Subcutaneous abdominal adipose tissue (tissue), 5 donors: ENCODE data around the gene WDR72.
"Not testable (repeated sequence)": the region's sequence is repeated elsewhere in the genome, so short reads cannot be mapped to it uniquely, and the experiment has no call there.

Source experiments
- H3K27ac ChIP-seq: one replicate; pipeline ENCODE4 v1.7.0; 2013; ENCODE audit warnings: low read depth, mild to moderate bottlenecking, inconsistent platforms, low read length, moderate library complexity
- H3K27me3 ChIP-seq, 5 donors: one replicate each; pipeline ENCODE4 v1.7.0; 2013; ENCODE audit warnings: low read length in 5 of 5, inconsistent platforms in 1 of 5; ENCODE audit not compliant: control insufficient read depth in 5 of 5, insufficient read depth in 4 of 5
- H3K36me3 ChIP-seq, 5 donors: one replicate each; pipeline ENCODE4 v1.7.0; 2013; ENCODE audit warnings: low read length in 5 of 5; ENCODE audit not compliant: control insufficient read depth in 5 of 5, insufficient read depth in 5 of 5
- H3K4me1 ChIP-seq, 5 donors: one replicate each; pipeline ENCODE4 v1.7.0; 2013; ENCODE audit warnings: low read length in 5 of 5, mild to moderate bottlenecking in 3 of 5, moderate library complexity in 1 of 5; ENCODE audit not compliant: control insufficient read depth in 5 of 5, insufficient read depth in 5 of 5
- H3K4me3 ChIP-seq, 5 donors: one replicate each; pipeline ENCODE4 v1.7.0; 2013; ENCODE audit warnings: low read length in 5 of 5, low read depth in 1 of 5
- H3K9ac ChIP-seq, 5 donors: one replicate each; pipeline ENCODE4 v1.7.0; 2013; ENCODE audit warnings: low read length in 5 of 5, mild to moderate bottlenecking in 4 of 5, moderate library complexity in 3 of 5
- H3K9me3 ChIP-seq, 5 donors: one replicate each; pipeline ENCODE4 v1.7.0; 2013; ENCODE audit warnings: low read length in 5 of 5; ENCODE audit not compliant: control insufficient read depth in 5 of 5
- donor health status: healthy.
- donor health status: healthy.
- donor health status: healthy.
- donor health status: healthy.
- donor health status: healthy.

Gene WDR72

DNA sequence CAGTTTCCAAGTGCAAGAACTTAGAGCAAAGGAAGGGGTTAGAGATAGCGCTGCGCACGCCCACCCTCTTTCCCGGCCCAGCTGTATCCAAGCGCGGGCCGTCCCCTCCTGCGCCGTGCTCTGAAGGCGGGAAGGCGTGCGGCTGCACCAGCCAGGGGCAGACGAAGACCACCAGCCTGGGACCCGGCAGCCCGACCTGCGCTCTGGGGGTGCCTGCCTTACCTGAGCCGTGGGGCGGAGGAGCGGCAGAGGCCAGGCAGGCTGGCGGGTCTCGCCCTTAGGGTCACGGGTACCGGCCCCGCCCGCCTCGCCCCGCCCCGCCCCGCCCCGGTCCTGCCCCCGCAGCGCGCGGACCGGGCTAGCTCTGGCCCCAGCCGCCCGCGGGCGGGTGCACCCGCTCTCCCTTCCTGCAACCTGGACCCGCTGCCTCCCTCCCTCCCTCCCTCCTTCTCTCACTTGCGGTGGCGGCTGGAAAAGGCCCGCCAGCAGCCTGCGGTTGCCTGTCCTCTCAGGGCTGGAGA, at the start of gene WDR72:
Gene WDR72, minus strand, starts transcription at position 253 of the 521 bp plus-strand sequence. CDS start 26,514 bp downstream, outside the sequence.
- Histone ChIP-seq H3K9me3 (no peaks in the 10 kb centered on the region), H3K27ac (no peak within 1 kb of the TSS), H3K36me3 (no peaks in the 10 kb centered on the region), H3K27me3 (peaks cover 3 to 19% (median 4%) of the 10 kb centered on the region in 5 donors), H3K4me1 (peaks cover 0 to 5% (median 3%) of the 10 kb centered on the region in 5 donors), H3K4me3 (peak within 1 kb of the TSS in 3 of 5 donors; percentile 11 to 55 (median 46)), H3K9ac (no peak within 1 kb of the TSS)

- Histone ChIP-seq H3K4me1 (no peaks in the 10 kb centered on the region), H3K9ac (no peak overlapping the region), H3K27ac (no peak overlapping the region), H3K4me3 (no peak overlapping the region), H3K9me3 (no peaks in the 10 kb centered on the region), H3K27me3 (peaks cover 0 to 2% (median 0%) of the 10 kb centered on the region in 5 donors), H3K36me3 (no peaks in the 10 kb centered on the region)
These were observed 48.7 kb upstream of the WDR72 start for GRCh38 chr15:53808058-53808706.

DNA sequence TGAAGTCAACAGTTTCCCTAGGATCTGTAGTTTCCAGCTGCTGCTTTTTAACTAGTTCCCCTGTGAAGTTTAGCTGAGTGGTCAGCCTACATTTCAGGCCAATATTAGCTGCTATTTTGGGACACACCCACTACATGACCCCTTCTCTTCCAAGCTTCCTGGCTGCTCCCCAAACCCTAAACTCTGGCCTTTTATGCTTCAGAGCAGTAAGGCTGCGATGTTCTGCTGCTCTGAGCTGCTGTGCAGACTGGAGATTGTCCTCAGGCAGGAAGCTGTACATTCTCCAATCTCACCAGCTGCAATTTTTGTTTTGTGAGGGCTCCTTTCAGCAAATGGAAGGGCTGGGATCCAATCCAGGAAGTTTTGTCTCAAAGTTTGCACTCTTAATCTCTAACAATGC, 48.0 kb upstream of the WDR72 start:
- Histone ChIP-seq H3K9me3 (no peaks in the 10 kb centered on the region), H3K4me1 (no peaks in the 10 kb centered on the region), H3K4me3 (no peak overlapping the region), H3K27ac (no peak overlapping the region), H3K27me3 (peaks cover 0 to 2% (median 0%) of the 10 kb centered on the region in 5 donors), H3K9ac (no peak overlapping the region), H3K36me3 (no peaks in the 10 kb centered on the region)

DNA sequence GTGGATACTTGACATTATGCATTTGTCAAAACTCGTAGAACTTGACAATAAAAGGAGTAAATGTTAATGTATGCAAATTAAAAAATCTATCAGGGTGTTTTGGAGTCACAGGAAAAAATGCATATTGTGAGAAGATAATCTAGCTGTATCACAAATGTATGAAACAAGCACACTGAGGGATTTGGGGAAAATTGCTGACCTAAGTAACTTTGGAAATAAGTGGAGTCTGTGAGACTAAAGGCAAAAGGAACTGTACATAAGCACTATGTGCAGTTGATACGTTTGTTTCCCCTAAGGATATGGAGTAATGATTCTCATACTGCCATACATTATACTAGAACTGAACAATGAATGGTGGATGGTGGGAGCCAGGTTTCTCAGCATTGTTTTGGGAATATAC, 43.2 kb upstream of the WDR72 start:
- no peak overlapping the region for H3K9ac ChIP-seq
- no peaks in the 10 kb centered on the region for H3K4me1 ChIP-seq
- no peaks in the 10 kb centered on the region for H3K36me3 ChIP-seq
- H3K27ac ChIP-seq, result no peak overlapping the region
- no peaks in the 10 kb centered on the region for H3K27me3 ChIP-seq
- no peaks in the 10 kb centered on the region for H3K9me3 ChIP-seq
- H3K4me3 ChIP-seq, result no peak overlapping the region

- Histone ChIP-seq H3K9me3 (no peaks in the 10 kb centered on the region), H3K4me3 (no peak overlapping the region), H3K9ac (no peak overlapping the region), H3K27me3 (no peaks in the 10 kb centered on the region), H3K4me1 (no peaks in the 10 kb centered on the region), H3K27ac (no peak overlapping the region), H3K36me3 (no peaks in the 10 kb centered on the region)
These were observed 32.1 kb upstream of the WDR72 start for GRCh38 chr15:53791581-53791980.

DNA sequence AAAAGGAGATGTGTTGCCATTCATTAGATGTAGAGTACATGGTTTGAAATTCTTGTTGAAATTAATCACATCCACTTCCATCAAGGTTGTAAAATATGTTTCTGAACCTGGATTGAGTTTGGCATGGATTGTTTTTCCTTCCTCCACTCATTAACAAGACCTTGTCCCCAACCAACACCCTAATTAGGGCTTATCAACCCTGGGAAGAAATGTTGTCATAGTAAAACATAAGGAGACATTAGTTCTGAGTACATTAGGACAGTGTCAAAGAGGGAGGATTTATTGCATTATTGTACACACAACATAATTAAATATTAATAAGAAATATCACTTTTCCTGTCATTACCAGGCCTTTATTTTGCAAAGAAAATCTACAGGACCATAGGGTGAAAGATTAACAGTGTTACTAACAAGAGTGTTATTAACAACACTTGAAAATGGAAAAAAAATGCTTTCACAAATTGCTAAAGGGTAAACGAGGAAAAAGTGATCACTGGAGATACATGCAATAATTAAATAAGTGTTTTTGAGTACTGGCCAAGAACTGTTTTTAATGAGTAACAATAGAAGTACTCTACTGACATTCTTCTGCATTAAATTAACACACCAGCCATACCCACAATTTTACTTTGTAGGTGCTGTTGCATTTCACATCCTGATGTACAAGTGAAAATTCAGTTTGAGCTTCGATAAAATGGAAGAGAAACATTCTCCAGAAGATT, 30.4 kb upstream of the WDR72 start:
- no peaks in the 10 kb centered on the region for H3K9me3 ChIP-seq
- no peak overlapping the region for H3K9ac ChIP-seq
- H3K4me1 ChIP-seq, result no peaks in the 10 kb centered on the region
- H3K36me3 ChIP-seq, result no peaks in the 10 kb centered on the region
- no peak overlapping the region for H3K4me3 ChIP-seq
- H3K27me3 ChIP-seq, result no peaks in the 10 kb centered on the region
- no peak overlapping the region for H3K27ac ChIP-seq

DNA sequence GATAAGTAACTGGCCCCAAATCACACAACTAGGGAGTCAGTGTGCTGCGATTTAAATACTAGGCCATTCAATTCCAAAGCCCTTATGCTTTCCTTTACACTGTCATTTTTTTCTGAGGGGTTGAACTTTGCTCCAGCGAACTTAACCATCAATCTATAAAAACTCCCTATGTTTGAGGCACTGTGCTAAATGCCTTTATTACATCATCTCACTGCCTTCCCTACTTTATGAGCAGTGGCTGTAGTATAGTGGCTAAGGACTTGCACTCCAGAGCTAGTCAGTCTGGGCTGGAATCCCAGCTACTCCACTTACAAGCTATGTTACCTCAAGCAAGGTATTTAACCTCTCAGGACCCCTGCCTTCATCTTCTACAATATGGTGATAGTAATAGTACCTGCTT, 26.9 kb upstream of the WDR72 start:
- no peak overlapping the region for H3K4me3 ChIP-seq
- H3K27ac ChIP-seq, result no peak overlapping the region
- no peaks in the 10 kb centered on the region for H3K36me3 ChIP-seq
- H3K9me3 ChIP-seq, result no peaks in the 10 kb centered on the region
- H3K9ac ChIP-seq, result no peak overlapping the region
- no peaks in the 10 kb centered on the region for H3K4me1 ChIP-seq
- no peaks in the 10 kb centered on the region for H3K27me3 ChIP-seq

DNA sequence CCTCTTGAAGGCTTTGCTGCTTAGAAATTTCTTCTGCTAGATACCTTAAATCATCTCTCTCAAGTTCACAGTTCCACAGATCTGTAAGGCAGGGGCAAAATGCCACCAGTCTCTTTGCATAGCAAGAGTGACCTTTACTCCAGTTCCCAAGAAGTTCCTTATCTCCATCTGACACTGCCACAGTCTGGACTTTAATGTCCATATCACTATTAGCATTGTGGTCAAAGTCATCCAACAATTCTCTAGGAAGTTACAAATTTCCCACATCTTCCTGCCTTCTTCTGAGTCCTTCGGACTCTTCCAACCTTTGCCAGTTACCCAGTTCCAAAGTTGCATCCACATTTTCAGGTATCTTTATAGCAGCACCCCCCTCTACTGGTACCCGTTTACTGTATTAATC, 25.8 kb upstream of the WDR72 start:
- not testable (repeated sequence) for H3K36me3 ChIP-seq, H3K27me3 ChIP-seq, H3K4me3 ChIP-seq, H3K27ac ChIP-seq, H3K9ac ChIP-seq, H3K4me1 ChIP-seq, H3K9me3 ChIP-seq

GRCh38 chr15:53762916-53763315, 3.5 kb upstream of the WDR72 start:
- no peak overlapping the region for H3K4me3 ChIP-seq
- H3K27ac ChIP-seq, result no peak overlapping the region
- peaks cover 3 to 19% (median 4%) of the 10 kb centered on the region in 5 donors for H3K27me3 ChIP-seq
- H3K4me1 ChIP-seq, result peaks cover 0 to 5% (median 3%) of the 10 kb centered on the region in 5 donors
- H3K9ac ChIP-seq, result no peak overlapping the region
- H3K9me3 ChIP-seq, result no peaks in the 10 kb centered on the region
- H3K36me3 ChIP-seq, result no peaks in the 10 kb centered on the region

DNA sequence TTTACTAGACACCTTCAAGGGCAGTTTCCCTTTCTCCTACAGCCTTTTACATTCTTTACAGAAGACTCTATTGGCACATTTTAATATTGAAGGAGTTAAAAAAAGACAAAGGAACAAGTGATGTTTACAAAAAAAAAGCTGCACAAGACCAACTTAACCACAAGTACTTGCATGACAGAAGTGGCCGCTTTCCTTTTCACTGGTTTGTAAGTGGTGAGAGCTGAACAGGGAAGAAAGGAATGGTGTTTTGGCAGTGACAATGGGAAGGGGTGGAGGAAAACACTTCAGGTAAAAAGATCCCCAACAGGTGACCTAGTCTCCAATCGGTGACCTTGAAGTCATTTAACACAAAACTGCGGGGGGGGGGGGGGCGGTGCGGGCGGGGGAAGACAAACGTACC, 1.1 kb downstream of the WDR72 start:
- no peaks in the 10 kb centered on the region for H3K9me3 ChIP-seq
- H3K4me1 ChIP-seq, result peaks cover 0 to 5% (median 3%) of the 10 kb centered on the region in 5 donors
- H3K9ac ChIP-seq, result no peak overlapping the region
- no peak overlapping the region for H3K27ac ChIP-seq
- H3K36me3 ChIP-seq, result no peaks in the 10 kb centered on the region
- H3K27me3 ChIP-seq, result peaks cover 3 to 19% (median 4%) of the 10 kb centered on the region in 5 donors
- H3K4me3 ChIP-seq, result no peak overlapping the region
